Neural progenitor cell (in vitro differentiated cells): Measurements from ENCODE around the gene ANKS1B.

Source experiments
- CTCF ChIP-seq: fragments of 200-600 bp; sonication (generic); IDR thresholded peaks from 2 replicates; pipeline ENCODE4 v1.5.1; 2017; ENCODE audit warnings: antibody characterized with exemption, mild to moderate bottlenecking
- EZH2 ChIP-seq: fragments of 200-600 bp; sonication (generic); IDR thresholded peaks from 2 replicates; pipeline ENCODE4 v1.6.1; 2017; ENCODE audit warnings: antibody characterized with exemption, mild to moderate bottlenecking, moderate library complexity

GRCh38 chr12:98725476-98726247 is 1259.1 kb downstream of the ANKS1B start:
- TF ChIP-seq CTCF, result peak; percentile 70
- no peak for TF ChIP-seq EZH2
